Transverse colon (tissue), 4 donors: ENCODE measurements around the gene MED10. TPM values are rescaled to one million over a fixed set of nuclear protein-coding genes. Genes with fewer than 3 reads are reported as not detected.

Experiments used
- DNase-seq: peaks from one replicate; pipeline ENCODE4 v3.0.0-alpha.2; 2019
- H3K27ac ChIP-seq, 4 donors: fragments of 200-600 bp; sonication (generic); 2 replicates each; pipeline ENCODE4 v1.5.1; 2016 to 2018; ENCODE audit warnings: inconsistent platforms in 4 of 4
- H3K27me3 ChIP-seq: fragments of 200-600 bp; sonication (generic); 2 replicates; pipeline ENCODE4 v1.5.1; 2017; ENCODE audit warnings: inconsistent platforms
- H3K36me3 ChIP-seq, 4 donors: fragments of 200-600 bp; sonication (generic); 2 replicates each; pipeline ENCODE4 v1.5.1; 2017 to 2019; ENCODE audit warnings: inconsistent platforms in 4 of 4
- H3K4me1 ChIP-seq, 4 donors: fragments of 200-600 bp; sonication (generic); 2 replicates each; pipeline ENCODE4 v1.5.1; 2017 to 2020; ENCODE audit warnings: inconsistent platforms in 4 of 4
- H3K4me3 ChIP-seq, 4 donors: fragments of 200-600 bp; sonication (generic); 1 replicate in 1 of 4; 2 replicates in 3 of 4; pipeline versions ENCODE4 v1.5.1 to v1.6.1; 2017 to 2019; ENCODE audit warnings: inconsistent platforms in 4 of 4
- H3K9me3 ChIP-seq, 2 donors: fragments of 200-600 bp; sonication (generic); 2 replicates each; pipeline ENCODE4 v1.5.1; 2017 to 2019; ENCODE audit warnings: inconsistent platforms in 2 of 2
- EP300 ChIP-seq: sonication (generic); formaldehyde crosslinking; IDR thresholded peaks from one replicate; pipeline ENCODE4 v1.6.1; 2017; ENCODE audit warnings: antibody characterized with exemption, low read depth
- POLR2A ChIP-seq: fragments of 450-650 bp; IDR thresholded peaks from one replicate; pipeline ENCODE4 v1.6.1; 2016; ENCODE audit warnings: antibody characterized with exemption, mild to moderate bottlenecking, moderate library complexity
- POLR2AphosphoS5 ChIP-seq, 3 donors: sonication (generic); formaldehyde crosslinking; IDR thresholded peaks; one replicate each; pipeline ENCODE4 v1.6.1; 2016; ENCODE audit warnings: antibody characterized with exemption in 3 of 3
- WGBS, 2 donors: methylation state at CpG; one replicate each; pipeline ENCODE4 v1.1.5; 2018; ENCODE audit warnings: low coverage in 1 of 2; 5-methylcytosine and 5-hydroxymethylcytosine counted together
- in situ Hi-C, 4 donors: fragments of 200-750 bp; cut with MboI; loops; one replicate each; pipeline versions ENCODE4 v1.15.0 to v1.15.1; 2017; ENCODE audit warnings: low sequenced_read_pairs in 3 of 4, low pct_ligation_motif_present in 1 of 4, low pct_unique_long_range_greater_than_20kb in 1 of 4
- intact Hi-C: fragments of 100-400 bp; cut with DNase I; formaldehyde crosslinking; loops from one replicate; pipeline ENCODE4 v1.15.1; 2023; ENCODE audit warnings: low total_unique reads
- total RNA-seq, 4 donors: library from RNA; depleted of rRNA; stranded (reverse); fragments of >200 nt; gene quantifications; one replicate each; pipeline ENCODE4 v1.1.0, GENCODE V29; 2016
- TF ChIP-seq, protein P1 (sequence below), 5 experiments: fragments of 200-600 bp in 3 of 5; fragments of 450-650 bp in 2 of 5; sonication (generic) in 3 of 5; IDR thresholded peaks; 1 replicate in 2 of 5; 2 replicates in 3 of 5; pipeline ENCODE4 v1.5.1; 2016 to 2017; ENCODE audit warnings: antibody characterized with exemption in 5 of 5, inconsistent platforms in 3 of 5, mild to moderate bottlenecking in 2 of 5, moderate library complexity in 1 of 5

The MED10 gene
- total RNA-seq, 4 donors from 2014 or later: 9.4 to 25.1 (median 19.6) TPM

DNA sequence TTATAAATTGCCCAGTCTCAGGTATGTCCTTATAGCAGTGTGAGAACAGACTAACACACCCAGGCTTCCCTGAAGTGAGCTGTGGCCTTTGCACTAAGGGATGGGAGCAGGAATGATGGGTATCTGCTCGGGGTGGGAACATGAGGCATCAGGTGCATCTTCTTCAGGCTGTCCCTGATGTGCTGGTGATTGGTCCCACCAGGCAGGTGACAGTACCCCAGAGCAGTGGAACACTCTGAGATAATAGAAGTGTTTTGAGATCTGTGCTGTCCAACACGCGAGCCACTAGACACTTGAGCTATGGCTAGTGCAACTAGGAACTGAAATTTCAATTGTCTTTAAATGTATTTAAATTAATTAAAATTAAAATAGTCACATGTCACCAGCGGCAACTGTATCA is 12.8 kb upstream of the MED10 start:
- 86% methylated on average over 4 of the region's 4 CpGs; no CpG with 5 or more reads in 1 of the 2 donors for WGBS, 2 donors
- DNase-seq: no peak
- H3K27ac ChIP-seq: no peak overlapping the region
- in situ Hi-C loops (no loop called here), intact Hi-C loops (no loop called here)
- no peaks in the 10 kb centered on the region for H3K4me1 ChIP-seq
- TF ChIP-seq POLR2A (no peak), EP300 (no peak), POLR2AphosphoS5 (IDR thresholded peaks at IDR 0.05) (no peak)
- TF ChIP-seq, protein P1, sequence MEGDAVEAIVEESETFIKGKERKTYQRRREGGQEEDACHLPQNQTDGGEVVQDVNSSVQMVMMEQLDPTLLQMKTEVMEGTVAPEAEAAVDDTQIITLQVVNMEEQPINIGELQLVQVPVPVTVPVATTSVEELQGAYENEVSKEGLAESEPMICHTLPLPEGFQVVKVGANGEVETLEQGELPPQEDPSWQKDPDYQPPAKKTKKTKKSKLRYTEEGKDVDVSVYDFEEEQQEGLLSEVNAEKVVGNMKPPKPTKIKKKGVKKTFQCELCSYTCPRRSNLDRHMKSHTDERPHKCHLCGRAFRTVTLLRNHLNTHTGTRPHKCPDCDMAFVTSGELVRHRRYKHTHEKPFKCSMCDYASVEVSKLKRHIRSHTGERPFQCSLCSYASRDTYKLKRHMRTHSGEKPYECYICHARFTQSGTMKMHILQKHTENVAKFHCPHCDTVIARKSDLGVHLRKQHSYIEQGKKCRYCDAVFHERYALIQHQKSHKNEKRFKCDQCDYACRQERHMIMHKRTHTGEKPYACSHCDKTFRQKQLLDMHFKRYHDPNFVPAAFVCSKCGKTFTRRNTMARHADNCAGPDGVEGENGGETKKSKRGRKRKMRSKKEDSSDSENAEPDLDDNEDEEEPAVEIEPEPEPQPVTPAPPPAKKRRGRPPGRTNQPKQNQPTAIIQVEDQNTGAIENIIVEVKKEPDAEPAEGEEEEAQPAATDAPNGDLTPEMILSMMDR (IDR thresholded peaks at IDR 0.05): no peak
- no peaks in the 10 kb centered on the region for H3K27me3 ChIP-seq
- H3K4me3 ChIP-seq: no peak overlapping the region
- H3K36me3 ChIP-seq: no peaks in the 10 kb centered on the region
- H3K9me3 ChIP-seq: no peaks in the 10 kb centered on the region

DNA sequence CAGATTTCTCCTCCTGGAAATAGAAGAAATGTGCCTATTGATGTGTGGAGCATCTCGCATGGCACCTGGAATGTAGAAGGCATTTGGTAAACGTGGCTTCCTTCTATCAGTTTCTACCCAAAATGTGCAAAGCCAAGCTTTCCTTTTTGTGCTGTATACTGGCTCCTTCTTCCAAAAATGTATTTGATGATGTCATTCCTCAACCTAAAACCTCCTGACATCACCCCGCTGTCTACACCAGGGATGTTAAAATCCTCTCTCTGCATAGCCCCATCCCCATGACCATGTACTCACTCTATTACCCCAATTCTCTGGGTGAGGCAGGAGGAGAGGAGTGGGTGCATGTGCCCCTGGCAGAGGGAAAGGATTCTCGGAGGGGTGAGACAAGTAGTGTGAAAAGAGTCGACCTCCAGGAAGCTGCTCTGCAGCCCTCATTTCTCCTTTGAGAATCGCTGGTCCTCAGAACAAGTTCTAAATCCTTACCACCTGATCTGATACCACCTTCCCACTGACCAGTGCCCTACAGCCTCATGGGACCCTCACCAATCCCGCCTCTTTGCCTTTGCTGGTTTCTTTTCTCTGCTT is 11.7 kb upstream of the MED10 start:
- no peak for DNase-seq
- Histone ChIP-seq H3K4me1 (no peaks in the 10 kb centered on the region), H3K27me3 (peaks cover 2% of the 10 kb centered on the region), H3K36me3 (no peaks in the 10 kb centered on the region), H3K4me3 (no peak overlapping the region), H3K27ac (no peak overlapping the region), H3K9me3 (no peaks in the 10 kb centered on the region)
- intact Hi-C loops: no loop called here
- 78 to 82% methylated on average over 4 to 7 of the region's 7 CpGs for WGBS, 2 donors
- in situ Hi-C loops: no loop called here
- no peak for TF ChIP-seq EP300

DNA sequence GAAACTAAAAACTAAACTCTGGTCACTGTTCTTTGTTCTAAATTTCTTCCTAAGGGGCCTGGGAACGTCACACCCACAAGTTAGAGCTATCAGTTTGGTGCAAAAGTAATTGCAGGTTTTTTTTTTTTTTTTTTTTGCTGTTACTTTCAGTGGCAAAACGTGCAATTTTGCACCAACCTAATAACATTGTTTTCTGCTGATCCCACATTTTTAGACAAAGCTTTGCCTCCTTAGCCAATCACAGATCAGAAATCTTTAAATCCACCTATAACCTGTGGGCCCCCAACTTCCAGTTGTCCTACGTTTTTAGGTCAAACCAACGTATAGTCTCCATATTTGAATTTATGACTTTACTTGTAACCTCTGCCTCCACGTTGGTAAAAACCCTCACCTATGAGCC is 11.1 kb upstream of the MED10 start:
- in situ Hi-C loops: no loop called here
- no peaks in the 10 kb centered on the region for H3K4me1 ChIP-seq
- H3K27me3 ChIP-seq: peaks cover 9% of the 10 kb centered on the region
- no peak overlapping the region for H3K4me3 ChIP-seq
- no peaks in the 10 kb centered on the region for H3K36me3 ChIP-seq
- no peaks in the 10 kb centered on the region for H3K9me3 ChIP-seq
- WGBS, 2 donors: 62 to 66% methylated on average over 5 of the region's 5 CpGs
- intact Hi-C loops: no loop called here
- TF ChIP-seq POLR2A (no peak), POLR2AphosphoS5 (IDR thresholded peaks at IDR 0.05) (no peak), EP300 (no peak)
- TF ChIP-seq, protein P1 (IDR thresholded peaks at IDR 0.05): no peak
- no peak for DNase-seq
- no peak overlapping the region for H3K27ac ChIP-seq

DNA sequence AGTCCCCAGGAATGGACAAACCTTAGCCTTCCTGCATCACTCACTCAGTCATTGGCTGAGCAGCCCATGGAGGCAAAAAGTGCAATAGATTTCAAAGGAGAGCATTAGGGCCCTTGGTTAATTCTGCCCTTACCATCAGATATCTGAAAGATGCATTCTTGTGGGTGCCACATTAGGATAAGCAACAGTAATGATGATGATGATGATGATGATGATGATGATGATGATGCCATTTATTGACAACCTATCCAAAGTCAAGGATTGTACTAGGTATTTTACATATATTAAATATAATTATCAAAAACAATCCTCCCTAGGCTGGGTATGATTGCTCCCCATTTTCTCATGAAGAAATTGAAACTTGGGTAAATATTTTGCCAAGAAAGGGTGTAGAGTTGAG is 9.6 kb upstream of the MED10 start:
- no peaks in the 10 kb centered on the region for H3K9me3 ChIP-seq
- no peak for TF ChIP-seq EP300
- no peak for TF ChIP-seq POLR2AphosphoS5 (IDR thresholded peaks at IDR 0.05)
- TF ChIP-seq, protein P1 (IDR thresholded peaks at IDR 0.05): no peak
- TF ChIP-seq POLR2A: no peak
- in situ Hi-C loops: no loop called here
- no peak overlapping the region for H3K4me3 ChIP-seq
- H3K27ac ChIP-seq: no peak overlapping the region
- no peaks in the 10 kb centered on the region for H3K36me3 ChIP-seq
- H3K4me1 ChIP-seq: no peaks in the 10 kb centered on the region
- H3K27me3 ChIP-seq: peaks cover 21% of the 10 kb centered on the region
- intact Hi-C loops: no loop called here
- DNase-seq: no peak

DNA sequence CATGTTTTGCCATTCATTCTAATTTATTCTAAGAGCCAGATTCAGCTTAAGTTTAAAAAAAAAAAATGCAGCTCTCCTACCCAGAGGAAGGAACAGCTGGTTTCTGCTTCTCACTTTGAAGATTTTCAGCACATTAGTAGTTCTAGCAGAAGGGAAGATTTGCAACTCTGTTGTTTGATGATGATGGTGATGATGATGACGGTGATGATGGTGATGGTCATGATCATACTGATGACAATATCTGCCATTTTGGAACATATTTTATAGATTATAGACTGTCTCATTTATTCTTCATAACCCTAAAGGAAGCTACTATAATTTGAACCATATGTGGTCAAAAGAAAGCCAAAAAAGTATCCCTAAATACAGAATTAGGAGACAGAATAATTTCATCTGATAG is 7.9 kb upstream of the MED10 start:
- in situ Hi-C loops (no loop called here), intact Hi-C loops (no loop called here)
- Histone ChIP-seq H3K27ac (no peak overlapping the region), H3K36me3 (no peaks in the 10 kb centered on the region), H3K4me1 (no peaks in the 10 kb centered on the region), H3K4me3 (no peak overlapping the region), H3K27me3 (peaks cover 21% of the 10 kb centered on the region), H3K9me3 (no peaks in the 10 kb centered on the region)
- TF ChIP-seq POLR2A: no peak
- no peak for TF ChIP-seq EP300
- no peak for TF ChIP-seq POLR2AphosphoS5 (IDR thresholded peaks at IDR 0.05)
- TF ChIP-seq, protein P1 (IDR thresholded peaks at IDR 0.05): no peak
- DNase-seq: no peak
- 70 to 87% methylated on average over 1 of the region's 1 CpG for WGBS, 2 donors
